MCF 10A (cell line): ENCODE measurements around the gene SOCS3. TPM values are rescaled to one million over a fixed set of nuclear protein-coding genes. Genes with fewer than 3 reads are reported as not detected.
A peak's percentile ranks its signal among the peaks of the same experiment; 100 is the strongest.

ENCODE experiments used
- BruUV-seq: library from RNA; stranded (reverse); fragments of 400-500 nt; replicated peaks from 2 replicates; lab custom pipeline; 2021; lab: Mats Ljungman, UMichigan
- CTCF ChIA-PET: fragments of 300-600 bp; sonication (Branson Sonifier 250); formaldehyde crosslinking; extraction: SDS; loops from one replicate; lab custom pipeline; 2021; ENCODE audit warnings: antibody characterized with exemption, inconsistent platforms; lab: Yijun Ruan, JAX
- POLR2A ChIA-PET: fragments of 300-600, 350-650 bp; sonication (Branson Sonifier 250); formaldehyde crosslinking; extraction: SDS; loops from one replicate; lab custom pipeline; 2020; ENCODE audit warnings: antibody characterized with exemption, inconsistent platforms; lab: Yijun Ruan, JAX
- DNase-seq: peaks from one replicate; pipeline ENCODE4 v3.0.0-alpha.2; 2018; ENCODE audit not compliant: unreplicated experiment
- H3K27ac Mint-ChIP-seq: one replicate; pipeline ENCODE4 v1.8.0; 2022; ENCODE audit warnings: mild to moderate bottlenecking, low read depth, mixed read lengths; ENCODE audit not compliant: unreplicated experiment
- H3K27me3 Mint-ChIP-seq: one replicate; pipeline ENCODE4 v1.8.0; 2022; ENCODE audit warnings: mixed read lengths; ENCODE audit not compliant: insufficient read depth, unreplicated experiment
- H3K36me3 Mint-ChIP-seq: one replicate; pipeline ENCODE4 v1.8.0; 2022; ENCODE audit warnings: mild to moderate bottlenecking, moderate library complexity, mixed read lengths; ENCODE audit not compliant: insufficient read depth, unreplicated experiment
- H3K4me1 Mint-ChIP-seq: one replicate; pipeline ENCODE4 v1.8.0; 2022; ENCODE audit warnings: mixed read lengths; ENCODE audit not compliant: insufficient read depth, unreplicated experiment
- H3K4me3 Mint-ChIP-seq: one replicate; pipeline ENCODE4 v1.8.0; 2022; ENCODE audit warnings: mild to moderate bottlenecking, moderate library complexity, mixed read lengths; ENCODE audit not compliant: unreplicated experiment
- H3K9me3 Mint-ChIP-seq: one replicate; pipeline ENCODE4 v1.8.0; 2022; ENCODE audit warnings: mixed read lengths; ENCODE audit not compliant: unreplicated experiment
- CTCF ChIP-seq: fragments of 200-600 bp; IDR thresholded peaks from one replicate; pipeline ENCODE4 v1.8.0; 2022; ENCODE audit warnings: antibody characterized with exemption, mild to moderate bottlenecking; ENCODE audit not compliant: unreplicated experiment
- intact Hi-C: fragments of 100-400 bp; cut with micrococcal nuclease; formaldehyde crosslinking; loops from 2 replicates; pipeline ENCODE4 v1.14.1; 2022
- total RNA-seq: library from RNA; stranded (reverse); gene quantifications from 2 replicates; pipeline ENCODE4 v1.2.3, GENCODE V29; 2022

The SOCS3 gene
- total RNA-seq, 1 experiment from 2014 or later: 2.5 TPM

- Mint-ChIP-seq H3K4me1 (peaks cover 21% of the 10 kb centered on the region), H3K36me3 (peaks cover 22% of the 10 kb centered on the region), H3K4me3 (peak overlapping the region; percentile 73), H3K27ac (peak overlapping the region; percentile 27), H3K27me3 (no peaks in the 10 kb centered on the region), H3K9me3 (no peaks in the 10 kb centered on the region)
- POLR2A ChIA-PET: interaction anchor here (0.5 to 4.3 kb wide), 5 partner anchors 16 to 64 kb away, joined by 3 to 35 read pairs (median 7); partner anchors contain the start of gene PGS1
- TF ChIP-seq CTCF: no peak
- BruUV-seq: no TSS peak
- intact Hi-C loops: no loop called here
- no peak for DNase-seq
- CTCF ChIA-PET: interaction anchor here (0.7 to 0.9 kb wide), 2 partner anchors 59 to 65 kb away, joined by 3 read pairs; no protein-coding TSS in a partner anchor
Observed at GRCh38 chr17:78357672-78358537, 2.0 kb downstream of the SOCS3 start.

GRCh38 chr17:78357177-78357586, 2.7 kb downstream of the SOCS3 start:
- TF ChIP-seq CTCF: no peak
- ChIA-PET POLR2A (interaction anchor here (4.3 kb wide), 1 partner anchor 15 kb away, joined by 13 read pairs; no protein-coding TSS in a partner anchor), CTCF (no interaction called here)
- H3K9me3 Mint-ChIP-seq: no peaks in the 10 kb centered on the region
- peak overlapping the region; percentile 27 for H3K27ac Mint-ChIP-seq
- H3K36me3 Mint-ChIP-seq: peaks cover 22% of the 10 kb centered on the region
- BruUV-seq: no TSS peak
- H3K27me3 Mint-ChIP-seq: no peaks in the 10 kb centered on the region
- peak; percentile 44 for DNase-seq
- peaks cover 21% of the 10 kb centered on the region for H3K4me1 Mint-ChIP-seq
- peak overlapping the region; percentile 73 for H3K4me3 Mint-ChIP-seq
- intact Hi-C loops: no loop called here

GRCh38 chr17:78356101-78356713, 3.7 kb downstream of the SOCS3 start:
- ChIA-PET POLR2A (interaction anchor here (0.6 to 4.3 kb wide), 4 partner anchors 14 to 57 kb away, joined by 3 to 13 read pairs (median 4); no protein-coding TSS in a partner anchor), CTCF (no interaction called here)
- intact Hi-C loops: no loop called here
- Mint-ChIP-seq H3K27me3 (no peaks in the 10 kb centered on the region), H3K4me3 (peak overlapping the region; percentile 73), H3K9me3 (no peaks in the 10 kb centered on the region), H3K4me1 (peaks cover 28% of the 10 kb centered on the region), H3K27ac (no peak overlapping the region), H3K36me3 (peaks cover 22% of the 10 kb centered on the region)
- no TSS peak for BruUV-seq
- DNase-seq: peak; percentile 86
- no peak for TF ChIP-seq CTCF

GRCh38 chr17:78355701-78356100, 4.2 kb downstream of the SOCS3 start:
- Mint-ChIP-seq H3K27ac (no peak overlapping the region), H3K36me3 (peaks cover 22% of the 10 kb centered on the region), H3K9me3 (no peaks in the 10 kb centered on the region), H3K4me3 (peak overlapping the region; percentile 38), H3K4me1 (peaks cover 29% of the 10 kb centered on the region), H3K27me3 (no peaks in the 10 kb centered on the region)
- DNase-seq: no peak
- TF ChIP-seq CTCF: no peak
- intact Hi-C loops: no loop called here
- CTCF ChIA-PET: no interaction called here
- POLR2A ChIA-PET: interaction anchor here (0.6 to 1.1 kb wide), 2 partner anchors 39 to 56 kb away, joined by 3 to 4 read pairs; no protein-coding TSS in a partner anchor
- BruUV-seq: no TSS peak
